Stimulated activated CD8-positive, alpha-beta memory T cell treated with anti-CD3 and anti-CD28 coated beads, Interleukin-7, amount 100 ng/mL, for 1 hour (primary cell): ENCODE results near the gene TESPA1.
"Not testable (repeated sequence)": the region's sequence is repeated elsewhere in the genome, so short reads cannot be mapped to it uniquely, and the experiment has no call there.

ENCODE experiments used
- DNase-seq, 2 donors: peaks; one replicate each; pipeline ENCODE4 v3.0.0-alpha.2; 2020; ENCODE audit warnings: low read depth in 2 of 2

Gene TESPA1

DNA sequence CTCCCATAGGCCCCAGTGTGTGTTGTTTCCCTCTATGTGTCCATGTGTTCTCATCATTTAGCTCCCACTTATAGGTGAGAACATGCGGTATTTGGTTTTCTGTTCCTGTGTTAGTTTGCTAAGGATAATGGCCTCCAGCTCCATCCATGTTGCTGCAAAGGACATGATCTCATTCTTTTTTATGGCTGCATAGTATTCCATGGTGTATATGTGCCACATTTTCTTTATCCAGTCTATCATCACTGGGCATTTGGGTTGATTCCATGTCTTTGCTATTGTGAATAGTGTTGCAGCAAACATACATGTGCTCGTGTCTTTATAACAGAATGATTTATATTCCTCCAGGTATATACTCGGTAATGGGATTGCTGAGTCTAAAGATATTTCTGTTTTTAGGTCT, 2.2 kb upstream of the TESPA1 start:
- DNase-seq, result not testable (repeated sequence)

DNA sequence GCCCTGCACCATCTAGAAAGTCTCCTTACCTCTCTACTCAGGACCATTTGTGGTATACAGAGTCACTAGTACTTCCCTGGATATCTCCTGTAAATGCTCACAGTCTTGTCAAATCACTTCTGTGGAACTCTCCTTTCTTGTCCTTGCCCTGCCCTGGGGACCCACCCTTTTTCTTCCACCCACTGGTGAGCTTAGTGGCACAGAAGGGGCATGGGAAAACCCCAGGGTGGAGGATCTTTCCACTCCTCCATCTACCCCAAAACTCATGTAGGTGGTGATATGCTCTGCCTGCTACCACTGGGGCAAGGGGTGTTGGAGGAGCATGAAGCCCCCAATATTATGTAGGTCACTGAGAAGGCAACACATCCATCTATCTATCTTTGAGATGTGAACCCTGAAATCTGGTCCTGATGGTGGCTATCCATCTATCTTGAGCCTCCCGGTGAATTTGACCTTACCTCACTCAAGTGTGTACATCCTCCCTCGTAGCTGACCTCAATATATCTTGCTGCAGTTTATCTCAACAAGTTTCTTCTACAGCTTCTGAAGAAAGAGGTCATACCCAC, 943 bp downstream of the TESPA1 start:
- DNase-seq, result no peak

DNA sequence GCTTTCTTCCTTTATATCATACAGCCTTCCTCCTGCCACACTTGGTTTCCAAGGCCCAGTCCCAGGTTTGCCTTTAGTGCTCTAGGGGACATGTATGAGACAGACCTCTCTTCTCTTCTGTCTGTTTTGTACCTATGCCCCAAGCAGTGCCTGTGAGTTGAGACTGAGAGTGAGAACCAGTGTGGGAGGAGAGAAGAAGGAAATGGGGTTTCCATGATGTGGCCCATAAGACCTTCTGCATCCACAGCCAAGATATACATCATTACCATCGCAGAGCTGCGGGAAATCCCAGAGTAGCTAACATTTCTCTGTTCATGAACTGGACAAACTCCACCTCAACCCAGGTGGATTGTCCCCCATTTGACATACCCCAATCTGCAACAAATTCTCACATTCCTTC, 2.8 kb downstream of the TESPA1 start:
- DNase-seq, result no peak

DNA sequence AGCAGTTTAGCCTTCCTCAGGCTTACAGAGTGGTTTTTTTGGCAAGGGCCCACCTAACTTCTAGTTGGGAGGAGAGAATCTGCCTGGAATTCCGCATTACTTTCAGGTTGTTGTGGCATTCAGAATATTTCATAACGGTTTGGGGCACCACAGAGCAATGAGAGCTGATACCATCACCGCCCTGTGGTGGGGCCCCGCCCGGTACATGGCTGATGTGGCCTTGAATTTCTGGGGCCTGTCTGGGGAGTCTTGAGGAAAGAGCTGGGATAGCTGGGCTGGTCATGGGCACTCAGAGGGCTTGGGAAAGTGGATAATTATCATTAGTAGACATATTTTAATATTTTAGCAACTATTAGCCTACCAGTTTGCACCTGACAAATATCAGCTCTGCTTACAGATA, 4.2 kb downstream of the TESPA1 start:
- DNase-seq, result no peak

DNA sequence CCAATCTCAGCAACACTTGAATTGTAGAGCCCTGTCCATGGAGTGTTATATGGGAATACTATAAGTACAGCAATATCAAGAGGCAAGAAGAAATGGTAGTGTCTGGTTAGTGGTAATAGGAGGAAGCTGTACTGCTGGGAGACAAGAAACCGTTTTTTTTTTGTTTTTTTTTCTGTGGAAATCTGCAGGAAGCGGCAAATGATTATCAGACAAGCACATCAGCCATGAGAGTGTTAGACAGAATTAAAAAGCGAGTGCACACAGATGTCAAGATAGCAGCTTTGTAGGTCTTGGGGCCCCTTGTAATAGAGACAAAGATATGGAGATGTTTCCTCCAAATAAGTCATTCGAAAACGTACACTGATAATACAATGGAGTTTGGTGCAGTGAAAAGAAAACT, 6.7 kb downstream of the TESPA1 start:
- DNase-seq, result no peak

DNA sequence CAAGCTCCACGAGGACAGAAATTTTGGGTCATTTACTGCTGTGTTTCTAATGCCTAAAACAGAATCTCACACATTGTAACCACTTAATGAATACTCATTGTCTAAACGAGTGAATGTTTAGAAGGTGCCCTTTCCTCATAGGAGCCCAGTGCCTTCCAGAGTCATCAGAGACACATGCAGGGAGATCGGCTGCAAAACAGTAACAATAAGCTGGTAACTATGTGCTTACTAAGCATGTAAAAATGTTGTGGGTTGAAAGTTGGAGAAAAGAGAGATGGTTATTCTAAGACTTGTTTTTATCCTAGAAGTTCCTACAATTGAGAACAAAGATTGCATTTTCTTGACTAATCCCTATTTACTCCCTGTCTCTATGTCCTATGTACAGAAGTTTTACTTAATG, 7.4 kb downstream of the TESPA1 start:
- no peak for DNase-seq

DNA sequence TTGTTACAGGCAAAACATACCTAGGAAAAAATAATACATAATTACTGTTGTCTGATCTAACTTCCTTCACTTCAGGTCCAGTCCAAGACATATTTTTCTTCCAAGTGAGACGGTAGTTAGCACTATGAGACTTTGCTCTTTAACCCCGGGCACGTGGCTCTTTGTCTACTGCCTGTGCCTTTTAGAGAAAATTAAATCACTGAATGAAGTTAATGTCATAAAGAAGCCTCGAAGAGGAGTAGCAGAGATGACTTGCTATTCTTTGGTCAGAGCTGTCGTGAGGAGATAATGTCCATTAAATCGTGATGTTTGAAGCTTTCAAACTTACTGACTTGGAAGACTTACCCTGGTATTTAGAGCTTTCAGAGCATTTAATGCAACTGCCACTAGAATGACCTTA, 8.7 kb downstream of the TESPA1 start:
- DNase-seq, result no peak

DNA sequence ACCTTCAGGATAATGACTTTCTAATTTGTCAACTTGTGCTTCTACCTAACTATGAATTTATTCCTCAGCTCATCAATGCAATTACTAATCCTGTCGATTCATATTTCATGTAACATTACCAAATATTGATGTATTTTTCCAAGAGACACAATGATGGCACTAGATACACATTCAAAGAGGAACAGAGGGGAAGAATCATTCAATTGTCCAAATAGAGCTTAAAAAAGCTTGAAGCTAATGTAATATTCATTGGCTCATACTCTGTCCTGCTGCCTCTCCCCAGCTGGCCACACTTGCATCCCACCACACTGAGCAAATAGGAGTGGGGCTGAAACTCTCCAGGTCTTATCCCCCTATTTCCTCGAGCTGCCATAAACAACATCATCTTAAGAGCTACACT, 9.3 kb downstream of the TESPA1 start:
- no peak for DNase-seq

DNA sequence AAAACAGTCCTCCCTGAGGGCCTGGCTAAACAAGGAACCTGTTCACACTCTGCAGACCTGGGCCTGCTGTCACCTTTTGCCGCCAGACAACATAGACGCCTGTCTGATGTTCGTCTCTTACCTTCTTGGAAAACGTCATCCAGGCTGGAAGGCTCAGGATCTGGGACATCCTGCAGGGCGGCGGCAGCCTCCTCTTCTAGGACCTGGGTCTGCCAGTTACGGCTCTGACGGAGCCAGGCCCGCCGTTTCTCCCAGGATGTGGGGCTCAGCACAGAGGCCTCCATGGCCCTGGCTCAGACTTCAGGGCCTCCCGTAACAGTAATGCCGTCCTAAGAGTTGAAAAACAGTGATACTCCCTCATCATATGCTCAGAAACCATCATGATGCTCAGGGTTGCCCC, 10.3 kb downstream of the TESPA1 start:
- DNase-seq, result no peak

DNA sequence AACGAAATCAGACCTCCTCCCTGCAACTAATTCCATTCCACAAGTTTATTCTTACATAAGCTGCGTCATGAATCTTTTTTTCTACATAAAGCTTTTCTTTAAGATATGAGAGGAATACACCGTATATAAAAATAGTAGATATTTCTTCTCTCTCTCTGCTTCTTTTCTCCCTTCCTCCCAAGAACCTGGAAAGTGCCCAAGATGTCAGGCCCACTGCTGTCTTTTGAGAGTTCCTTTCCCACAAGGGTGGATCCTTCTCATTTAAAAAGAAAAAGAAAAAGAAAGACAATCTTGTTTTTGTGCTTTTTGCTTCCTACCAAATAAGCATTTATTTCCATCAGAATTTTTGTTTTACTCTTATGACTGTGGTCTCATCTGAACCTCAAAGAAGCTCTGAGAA, 11.0 kb downstream of the TESPA1 start:
- no peak for DNase-seq

DNA sequence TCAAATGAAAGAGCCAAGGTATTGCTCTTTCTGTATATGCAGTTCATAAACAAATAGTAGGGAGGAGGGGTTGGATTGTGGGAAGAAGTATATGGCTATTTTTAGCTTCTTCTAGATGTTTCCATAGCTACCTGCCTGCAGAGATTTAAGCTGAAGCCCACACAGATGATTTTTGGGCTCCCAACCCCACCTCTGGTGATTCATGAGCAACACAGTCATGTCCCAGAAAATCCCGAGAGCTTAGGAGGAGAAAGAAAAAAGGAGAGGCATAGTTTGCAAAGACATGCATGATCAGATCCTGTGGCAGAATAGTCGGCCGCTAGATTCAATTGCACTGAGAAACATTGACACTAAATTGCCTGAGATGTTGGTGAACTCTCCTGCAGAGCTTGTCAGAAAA, 13.8 kb downstream of the TESPA1 start:
- DNase-seq, result no peak

DNA sequence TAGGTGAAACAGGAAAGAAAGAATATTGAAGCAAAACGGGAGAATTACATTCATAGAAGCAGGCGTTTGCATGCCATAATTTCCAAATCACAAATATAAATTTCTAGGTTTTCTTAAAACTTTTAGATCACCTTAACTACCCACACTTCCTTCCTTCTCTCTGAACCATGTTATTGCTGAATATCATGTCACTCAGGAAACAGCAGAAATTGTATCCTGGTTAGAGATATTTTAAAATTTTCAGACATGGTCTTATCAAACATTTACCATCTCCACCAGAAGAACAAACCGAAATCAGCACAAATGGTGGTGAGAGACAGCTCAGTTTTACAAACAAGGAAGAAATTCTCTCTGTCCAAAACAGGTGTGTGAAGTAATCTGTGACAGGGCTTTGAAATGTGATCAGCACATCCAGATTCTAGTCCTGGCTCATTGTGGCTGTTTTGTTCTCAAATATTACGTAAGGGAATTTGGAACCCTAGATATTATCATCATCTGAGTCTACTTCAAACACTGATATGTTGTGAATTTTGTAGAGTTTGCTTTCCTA, 16.3 kb downstream of the TESPA1 start:
- no peak for DNase-seq

DNA sequence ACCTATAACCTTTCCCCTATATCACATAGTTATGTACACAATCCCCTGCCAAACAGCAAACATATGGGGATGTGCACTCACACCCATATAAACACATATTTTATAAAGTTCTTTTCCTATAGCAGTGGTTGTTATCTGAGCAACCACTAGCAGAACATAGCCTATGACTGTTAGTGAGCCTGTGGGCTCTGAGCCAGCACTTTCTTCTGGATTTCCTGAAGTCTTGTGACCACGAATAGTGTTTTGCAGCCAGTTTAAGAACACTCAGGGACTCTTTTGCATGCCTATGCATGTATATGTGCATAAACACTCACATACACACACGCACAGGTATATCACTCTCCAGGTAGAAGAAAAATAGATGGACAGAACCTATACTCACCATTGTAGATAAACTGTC, 17.1 kb downstream of the TESPA1 start:
- DNase-seq, result no peak

DNA sequence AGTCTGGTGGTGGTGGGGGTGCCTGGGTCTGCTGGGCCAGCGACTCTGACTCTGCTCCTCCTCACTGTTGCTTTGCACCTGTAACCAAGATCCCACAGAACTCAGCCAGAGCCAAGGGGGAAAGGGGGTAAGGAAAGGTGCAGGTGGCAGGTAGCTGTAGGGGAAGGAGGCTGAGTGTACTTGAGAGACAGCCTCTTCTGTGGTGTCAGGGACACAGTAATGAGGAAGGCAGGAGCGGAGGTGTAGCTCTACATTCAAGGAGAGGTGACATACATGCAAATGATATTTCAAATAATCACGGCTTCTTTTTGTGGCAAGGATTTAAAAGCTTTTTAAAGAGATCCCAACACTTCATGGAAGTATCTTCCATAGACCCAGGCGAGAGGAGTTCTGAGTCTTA, 23.4 kb downstream of the TESPA1 start:
- DNase-seq, result no peak

DNA sequence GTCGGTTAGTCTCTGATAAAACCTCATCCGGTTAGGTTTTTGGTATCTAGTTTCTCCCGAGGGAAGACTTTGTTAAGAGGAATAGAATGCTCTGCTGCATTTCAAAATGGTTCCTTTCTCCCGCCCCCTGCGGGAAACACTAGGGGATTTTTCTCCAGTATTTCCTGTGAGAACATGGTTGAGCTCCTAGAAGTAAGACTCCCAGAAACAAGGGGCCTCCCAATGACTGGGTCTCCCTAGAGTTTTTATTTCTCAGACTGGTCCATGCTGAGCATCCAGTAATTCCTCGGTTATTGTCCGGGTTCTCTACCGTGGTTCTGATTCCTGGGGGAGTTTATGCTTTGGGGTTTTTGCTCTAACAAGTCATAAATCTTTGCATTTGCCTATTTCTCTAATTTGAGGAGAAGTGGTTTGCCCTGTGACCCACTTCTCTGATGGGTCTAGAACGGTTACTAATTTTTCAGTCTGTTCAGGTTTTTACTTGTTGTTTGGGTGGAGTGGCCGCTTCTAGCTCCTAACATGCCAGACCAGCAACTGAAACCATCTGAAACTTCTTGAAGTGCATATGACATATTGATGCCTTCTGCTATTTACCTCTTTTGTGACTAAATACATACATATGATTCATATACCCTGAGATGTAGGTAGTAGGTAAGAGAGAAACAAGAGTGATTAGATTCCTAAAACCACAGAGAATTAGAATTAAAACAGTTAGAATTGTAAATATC, 25.1 kb downstream of the TESPA1 start:
- no peak for DNase-seq

DNA sequence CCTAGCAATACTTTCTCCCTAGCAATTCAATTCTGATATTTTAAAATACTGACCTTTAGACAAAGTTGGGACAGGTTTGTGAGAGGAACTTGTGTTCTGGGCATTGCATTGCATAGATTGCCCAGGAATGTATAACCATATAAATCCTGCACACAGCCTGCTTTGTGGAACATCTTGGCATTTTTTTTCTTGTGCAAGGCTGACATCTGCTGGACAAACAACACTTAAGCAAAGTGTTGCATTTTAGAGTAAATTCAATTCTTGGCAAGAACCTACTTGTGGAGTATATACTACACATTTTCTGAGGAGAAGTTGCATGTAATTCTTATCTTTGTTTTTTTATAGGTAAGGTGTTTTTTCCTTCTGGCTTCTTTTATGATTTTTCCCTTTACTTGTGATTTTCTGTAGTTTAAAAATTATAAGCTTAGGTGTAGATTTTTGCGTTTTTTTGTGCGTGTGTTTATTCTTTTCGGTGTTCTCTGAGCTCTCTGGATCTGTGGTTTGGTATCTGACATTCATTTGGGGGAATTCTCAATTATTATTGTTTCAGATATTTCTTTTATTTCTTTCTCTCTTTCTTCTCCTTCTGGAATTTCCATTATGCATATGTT, 26.4 kb downstream of the TESPA1 start:
- peak in 1 of 2 donors; percentile 17 for DNase-seq

DNA sequence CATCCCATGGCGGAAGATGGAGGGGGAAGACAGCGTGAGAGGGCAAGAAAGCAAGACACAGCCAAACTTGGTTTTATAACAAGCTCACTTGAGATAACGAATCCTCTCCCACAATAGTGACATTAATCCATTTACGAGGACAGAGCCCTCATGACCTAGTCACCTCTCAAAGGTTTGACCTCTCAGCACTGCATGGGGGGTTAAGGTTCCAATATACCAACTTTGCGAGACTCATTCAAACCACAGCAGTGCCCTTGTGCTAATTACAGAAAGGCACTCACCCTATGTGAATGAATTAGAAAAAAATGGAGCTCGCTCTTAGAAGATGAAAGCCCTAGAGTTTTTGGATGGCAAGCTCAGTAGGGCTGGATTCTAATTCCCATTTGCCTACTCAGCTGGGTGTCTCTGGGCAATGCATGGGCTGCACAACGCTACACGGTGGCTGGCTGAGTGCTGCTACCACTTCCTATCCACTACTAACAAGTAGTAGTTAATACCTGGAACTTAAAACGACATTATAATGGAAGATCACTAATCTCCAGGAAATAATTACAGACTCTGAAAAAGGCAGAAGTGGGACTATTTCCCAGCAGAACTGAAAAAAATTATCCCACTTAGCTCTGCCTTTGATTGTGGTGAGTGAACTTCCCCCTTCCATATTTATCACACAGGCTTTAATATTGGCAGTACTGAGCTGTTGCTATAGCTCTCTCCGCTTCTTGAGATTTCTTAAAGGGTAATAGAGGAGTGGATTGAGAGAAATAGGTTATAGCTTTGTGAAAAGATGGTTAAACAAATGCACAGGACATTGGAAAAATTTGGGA, 27.5 kb downstream of the TESPA1 start:
- DNase-seq, result no peak

DNA sequence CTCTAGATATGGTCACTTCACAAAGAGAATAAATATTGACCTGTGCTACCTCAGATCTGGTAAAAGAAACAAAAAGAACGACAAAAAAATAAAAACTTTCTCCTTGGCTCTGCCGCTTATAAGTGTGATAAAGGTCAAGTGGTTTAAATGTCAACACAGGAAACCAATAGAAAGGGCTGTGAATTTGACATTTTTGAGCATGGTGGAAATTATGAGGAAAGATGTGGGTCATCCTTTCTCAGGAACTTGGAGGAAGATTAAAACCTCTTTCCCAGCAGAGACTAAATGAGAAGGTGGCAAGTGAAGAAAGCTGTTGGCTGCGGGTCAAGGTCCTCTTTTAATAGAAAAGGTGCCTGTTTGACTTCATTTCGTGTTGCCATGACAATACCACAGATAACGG, 28.2 kb downstream of the TESPA1 start:
- no peak for DNase-seq

DNA sequence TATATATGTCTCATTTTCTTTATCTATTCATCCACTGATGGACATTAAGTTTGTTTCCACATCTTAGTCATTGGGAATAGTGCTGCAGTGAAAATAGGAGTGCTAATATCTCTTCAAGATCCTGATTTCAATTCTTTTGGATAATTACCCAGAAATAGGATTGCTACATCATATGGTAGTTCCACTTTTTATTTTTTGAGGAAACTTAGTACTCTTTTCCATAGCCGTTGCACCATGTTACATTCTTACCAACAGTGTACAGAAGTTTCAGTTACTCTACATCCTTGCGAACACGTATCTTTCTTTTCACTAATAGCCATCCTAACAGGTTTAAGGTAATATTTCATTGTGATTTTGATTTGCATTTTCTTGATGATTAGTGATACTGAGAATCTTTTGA, 29.8 kb downstream of the TESPA1 start:
- no peak for DNase-seq

DNA sequence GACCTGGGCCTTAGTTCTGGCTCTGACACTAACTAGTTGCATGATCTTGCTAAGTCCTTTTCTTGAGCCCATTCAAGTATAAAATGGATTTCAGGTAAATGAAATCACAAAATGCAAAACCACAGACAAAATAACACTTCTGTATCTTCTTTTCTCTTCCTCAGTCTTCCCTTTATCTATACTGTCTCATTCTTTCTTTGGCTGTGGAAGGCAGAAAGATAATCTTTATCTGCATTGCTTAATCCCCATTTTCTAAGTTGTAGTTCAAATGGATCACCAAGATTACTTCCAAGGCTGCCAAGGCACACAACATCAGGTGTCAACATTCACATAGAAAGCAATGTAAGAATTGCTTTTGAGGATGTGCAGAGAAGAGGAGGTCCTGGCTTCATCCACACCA, 30.3 kb downstream of the TESPA1 start:
- DNase-seq, result no peak

DNA sequence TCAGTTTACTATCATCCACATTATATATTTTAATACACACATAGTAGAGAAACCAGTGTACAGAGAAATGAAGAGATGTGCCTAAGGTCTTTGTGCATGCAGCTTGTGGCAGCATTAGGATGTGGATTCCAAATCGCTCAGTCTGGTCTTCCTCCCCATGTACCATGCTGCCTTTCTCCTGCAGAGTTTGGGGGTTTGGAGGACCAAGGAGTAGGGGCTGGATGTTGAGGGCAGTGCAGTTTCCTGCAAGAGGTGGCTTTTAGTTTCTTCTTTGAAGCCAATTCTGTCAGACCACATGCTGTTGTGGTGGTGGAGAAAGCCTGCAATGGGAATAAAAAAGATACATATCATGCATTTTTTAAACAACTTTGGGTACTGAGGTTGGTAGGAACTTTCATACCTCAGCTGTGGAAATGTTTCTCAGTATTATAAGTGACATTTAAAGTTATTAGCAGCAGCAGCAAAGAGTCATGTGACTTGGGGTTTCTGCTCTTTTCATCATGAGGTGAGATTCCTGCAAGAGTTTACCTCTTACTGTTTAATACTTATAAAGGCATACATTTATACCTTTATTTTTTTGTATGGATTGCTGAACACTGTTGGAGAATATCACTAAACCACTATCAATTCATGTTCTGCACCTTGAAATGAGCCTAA, 34.4 kb downstream of the TESPA1 start:
- no peak for DNase-seq
